Measurements from ENCODE around the gene PNRC1.

DNA sequence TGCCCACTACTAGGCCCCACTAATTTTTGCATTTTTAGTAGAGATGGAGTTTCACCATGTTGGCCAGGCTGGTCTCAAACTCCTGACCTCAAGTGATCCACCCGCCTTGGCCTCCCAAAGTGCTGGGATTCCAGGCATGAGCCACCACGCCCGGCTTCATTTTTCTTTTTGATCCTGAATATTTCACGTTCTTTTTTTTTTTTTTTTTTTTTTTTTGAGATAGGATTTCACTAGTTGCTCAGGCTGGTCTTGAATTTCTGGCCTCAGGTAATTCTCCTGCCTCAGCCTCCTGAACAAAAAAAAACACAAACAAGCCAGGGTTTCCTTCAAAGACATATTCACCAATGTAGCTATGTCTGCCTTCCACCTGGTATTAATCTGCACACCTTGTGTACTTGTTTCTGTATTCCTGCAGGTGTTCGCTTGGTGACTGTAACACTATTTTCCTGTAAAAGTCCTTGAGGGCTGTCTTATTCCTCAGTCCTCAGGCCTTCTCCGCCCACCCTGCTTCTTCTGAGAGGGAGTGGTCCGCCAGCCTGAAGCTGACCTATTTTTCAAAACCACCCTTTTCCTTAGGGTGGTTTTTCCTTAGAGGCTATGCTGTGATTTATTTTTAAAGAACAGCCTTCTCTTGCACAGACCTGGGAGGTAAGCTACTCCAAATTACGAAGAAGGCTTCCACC lies 36.1 kb upstream of the PNRC1 start:
- TF ChIP-seq CTCF (IDR thresholded peaks at IDR 0.05): no peak
- no peak for TF ChIP-seq POLR2A (IDR thresholded peaks at IDR 0.05)
- no peak for TF ChIP-seq POLR2AphosphoS5 (IDR thresholded peaks at IDR 0.05)

Data from breast epithelium (tissue), 3 donors.